A549 (cell line): ENCODE measurements around the gene POLR1C. TPM values are rescaled to one million over a fixed set of nuclear protein-coding genes. Genes with fewer than 3 reads are reported as not detected.

Source experiments
- ATAC-seq, 2 experiments: fragments of 200-7000 bp in 1 of 2; fragments of >200 bp in 1 of 2; cut with Nextera tagmentation in 1 of 2; cut with Tn5 transposase in 1 of 2; 3 replicates each; pipeline versions ENCODE4 v1.8.0 to v1.9.1; 2018 to 2020; ENCODE audit warnings: mild to moderate bottlenecking in 1 of 2, moderate library complexity in 1 of 2
- CTCF ChIA-PET: fragments of 300-600 bp; sonication (Branson Sonifier 250); formaldehyde crosslinking; extraction: SDS; loops from one replicate; lab custom pipeline; 2021; ENCODE audit warnings: antibody characterized with exemption, inconsistent platforms; lab: Yijun Ruan, JAX
- POLR2A ChIA-PET: fragments of 350-600 bp; formaldehyde crosslinking; extraction: SDS; loops from one replicate; lab custom pipeline; 2021; ENCODE audit warnings: antibody characterized with exemption, inconsistent platforms; lab: Yijun Ruan, JAX
- DNase-seq, 2 experiments: peaks; one replicate each; pipeline versions ENCODE4 v3.0.0 to v3.0.0-alpha.2; 2011 to 2016; ENCODE audit warnings: low read depth in 1 of 2, low spot score in 1 of 2
- FAIRE-seq: peaks from 2 replicates; lab custom pipeline; 2011; peaks lifted over from hg19 to GRCh38; lab: Jason Lieb, UNC
- H3K27ac ChIP-seq, 2 experiments: fragments of >200 bp; sonication (Bioruptor Twin); formaldehyde crosslinking; 3 replicates each; pipeline ENCODE4 v1.5.1; 2016 to 2017
- H3K4me1 ChIP-seq: fragments of >200 bp; sonication (Bioruptor Twin); formaldehyde crosslinking; 3 replicates; pipeline ENCODE4 v1.6.1; 2016
- H3K4me2 ChIP-seq: fragments of >200 bp; sonication (Bioruptor Twin); formaldehyde crosslinking; 3 replicates; pipeline ENCODE4 v1.6.1; 2016
- H3K4me3 ChIP-seq: fragments of >200 bp; sonication (Bioruptor Twin); formaldehyde crosslinking; 3 replicates; pipeline ENCODE4 v1.5.1; 2016
- H3K9me3 ChIP-seq: fragments of >200 bp; sonication (Bioruptor Twin); formaldehyde crosslinking; 3 replicates; pipeline ENCODE4 v1.6.1; 2016
- BHLHE40 ChIP-seq: IDR thresholded peaks from 2 replicates; pipeline ENCODE4 v1.6.1; 2012; ENCODE audit warnings: low read depth, low read length, inconsistent platforms
- CEBPB ChIP-seq, 2 experiments: fragments of >200 bp in 1 of 2; sonication (Bioruptor Twin) in 1 of 2; formaldehyde crosslinking in 1 of 2; IDR thresholded peaks; 2 replicates each; pipeline ENCODE4 v1.6.1; 2012 to 2016
- EHF ChIP-seq: fragments of 250-450 bp; sonication (Bioruptor Pico); IDR thresholded peaks from 2 replicates; pipeline ENCODE4 v1.5.0; 2020; ENCODE audit warnings: mild to moderate bottlenecking
- EHMT2 ChIP-seq: fragments of 200-600 bp; sonication (generic); IDR thresholded peaks from 2 replicates; pipeline ENCODE4 v1.6.1; 2016; ENCODE audit warnings: antibody characterized with exemption, low read depth, mild to moderate bottlenecking, moderate library complexity
- EP300 ChIP-seq, 2 experiments: fragments of >200 bp; sonication (Bioruptor Twin); formaldehyde crosslinking; IDR thresholded peaks; 2 replicates in 1 of 2; 3 replicates in 1 of 2; pipeline ENCODE4 v1.6.1; 2016 to 2017
- FOSL2 ChIP-seq, 2 experiments: fragments of 450-650 bp in 1 of 2; fragments of >200 bp in 1 of 2; sonication (Bioruptor Twin) in 1 of 2; formaldehyde crosslinking; IDR thresholded peaks; 2 replicates each; pipeline versions ENCODE4 v1.5.0 to v1.6.1; 2016 to 2020; ENCODE audit warnings: mild to moderate bottlenecking in 1 of 2, moderate library complexity in 1 of 2
- FOXS1 ChIP-seq: fragments of 250-450 bp; sonication (Bioruptor Pico); IDR thresholded peaks from 2 replicates; pipeline ENCODE4 v1.5.0; 2020; ENCODE audit warnings: mild to moderate bottlenecking, moderate library complexity
- HDAC2 ChIP-seq: fragments of 200-600 bp; sonication (generic); IDR thresholded peaks from 2 replicates; pipeline ENCODE4 v1.6.1; 2016
- HOXA7 ChIP-seq: fragments of 250-450 bp; sonication (Bioruptor Pico); IDR thresholded peaks from 2 replicates; pipeline ENCODE4 v1.5.0; 2020; ENCODE audit warnings: mild to moderate bottlenecking, moderate library complexity
- HOXB5 ChIP-seq: fragments of 250-450 bp; sonication (Bioruptor Pico); IDR thresholded peaks from 2 replicates; pipeline ENCODE4 v1.5.0; 2020; ENCODE audit warnings: mild to moderate bottlenecking, moderate library complexity
- JUN ChIP-seq, 2 experiments: fragments of >200 bp; sonication (Bioruptor Twin); formaldehyde crosslinking; IDR thresholded peaks; 2 replicates in 1 of 2; 3 replicates in 1 of 2; pipeline ENCODE4 v1.6.1; 2016 to 2017
- KDM5A ChIP-seq: fragments of 200-600 bp; sonication (generic); IDR thresholded peaks from 2 replicates; pipeline ENCODE4 v1.6.1; 2016; ENCODE audit warnings: antibody characterized with exemption, mild to moderate bottlenecking
- NPAS2 ChIP-seq: fragments of 250-450 bp; sonication (Bioruptor Pico); IDR thresholded peaks from 2 replicates; pipeline ENCODE4 v1.8.0; 2022; ENCODE audit warnings: mild to moderate bottlenecking, moderate library complexity, borderline replicate concordance
- PHF8 ChIP-seq: fragments of 200-600 bp; sonication (generic); IDR thresholded peaks from 2 replicates; pipeline ENCODE4 v1.6.1; 2016; ENCODE audit warnings: low read depth, mild to moderate bottlenecking, antibody characterized with exemption, moderate library complexity, borderline replicate concordance
- RCOR1 ChIP-seq: fragments of 150-350 bp; IDR thresholded peaks from 2 replicates; pipeline ENCODE4 v1.6.1; 2014; ENCODE audit warnings: antibody characterized with exemption, low read length, low read depth
- RFX5 ChIP-seq: fragments of 450-650 bp; IDR thresholded peaks from 2 replicates; pipeline ENCODE4 v1.7.1; 2014; ENCODE audit warnings: antibody characterized with exemption, mild to moderate bottlenecking, moderate library complexity
- RNF2 ChIP-seq: fragments of 200-600 bp; sonication (generic); IDR thresholded peaks from 2 replicates; pipeline ENCODE4 v1.6.1; 2016; ENCODE audit warnings: low read depth, mild to moderate bottlenecking, antibody characterized with exemption, moderate library complexity, borderline replicate concordance
- SREBF2 ChIP-seq: fragments of 450-650 bp; IDR thresholded peaks from 2 replicates; pipeline ENCODE4 v1.6.1; 2014; ENCODE audit warnings: mild to moderate bottlenecking, moderate library complexity
- ZFP36 ChIP-seq: fragments of 450-650 bp; IDR thresholded peaks from 2 replicates; pipeline ENCODE4 v1.6.1; 2014; ENCODE audit warnings: borderline replicate concordance; ENCODE audit not compliant: partially characterized antibody
- ZNF302 ChIP-seq: fragments of 250-450 bp; sonication (Bioruptor Pico); IDR thresholded peaks from 2 replicates; pipeline ENCODE4 v1.9.0; 2021; ENCODE audit warnings: inconsistent platforms, mild to moderate bottlenecking, moderate library complexity
- ZSCAN20 ChIP-seq: fragments of 250-450 bp; sonication (Bioruptor Pico); IDR thresholded peaks from 2 replicates; pipeline ENCODE4 v1.8.0; 2022; ENCODE audit warnings: mild to moderate bottlenecking, moderate library complexity
- WGBS: methylation state at CpG from one replicate; pipeline ENCODE4 v1.1.6; 2017; ENCODE audit errors: missing lambda C conversion rate; 5-methylcytosine and 5-hydroxymethylcytosine counted together
- polyA plus RNA-seq, 4 experiments: library from polyadenylated mRNA; depleted of rRNA in 3 of 4; stranded (reverse); fragments of >200 nt; fragmentation: RNase III in 1 of 4; extraction: RNeasy Plus Mini Kit Qiagen cat#74134 plus additional on column Dnase treatment in 1 of 4; gene quantifications; 2 replicates in 3 of 4; 3 replicates in 1 of 4; pipeline ENCODE4 v1.2.3, GENCODE V29; 2011 to 2017
- TF ChIP-seq, protein P1 (sequence below): IDR thresholded peaks from 2 replicates; pipeline ENCODE4 v1.6.1; 2012
- TF ChIP-seq, protein P2 (sequence below): IDR thresholded peaks from 2 replicates; pipeline ENCODE4 v1.6.1; 2012
- TF ChIP-seq, protein P3 (sequence below): fragments of 250-450 bp; sonication (Bioruptor Pico); IDR thresholded peaks from 2 replicates; pipeline ENCODE4 v1.5.0; 2021; ENCODE audit warnings: mild to moderate bottlenecking, moderate library complexity, borderline replicate concordance
- TF ChIP-seq, protein P4 (sequence below): fragments of >200 bp; sonication (Bioruptor Twin); formaldehyde crosslinking; IDR thresholded peaks from 2 replicates; pipeline ENCODE4 v1.6.1; 2016
- TF ChIP-seq, protein P5 (sequence below): fragments of >200 bp; sonication (Bioruptor Twin); formaldehyde crosslinking; IDR thresholded peaks from 3 replicates; pipeline ENCODE4 v1.6.1; 2016
- TF ChIP-seq, protein P6 (sequence below): fragments of 200-600 bp; sonication (generic); IDR thresholded peaks from 2 replicates; pipeline ENCODE4 v1.6.1; 2016; ENCODE audit warnings: antibody characterized with exemption, mild to moderate bottlenecking, moderate library complexity
- TF ChIP-seq, protein P7 (sequence below): fragments of 450-650 bp; IDR thresholded peaks from 2 replicates; pipeline ENCODE4 v1.6.1; 2014; ENCODE audit warnings: antibody characterized with exemption

Gene POLR1C
- polyA plus RNA-seq, 2 of the 4 experiments (the other 2 are of a cell fraction), result 48.5 to 63.1 TPM

DNA sequence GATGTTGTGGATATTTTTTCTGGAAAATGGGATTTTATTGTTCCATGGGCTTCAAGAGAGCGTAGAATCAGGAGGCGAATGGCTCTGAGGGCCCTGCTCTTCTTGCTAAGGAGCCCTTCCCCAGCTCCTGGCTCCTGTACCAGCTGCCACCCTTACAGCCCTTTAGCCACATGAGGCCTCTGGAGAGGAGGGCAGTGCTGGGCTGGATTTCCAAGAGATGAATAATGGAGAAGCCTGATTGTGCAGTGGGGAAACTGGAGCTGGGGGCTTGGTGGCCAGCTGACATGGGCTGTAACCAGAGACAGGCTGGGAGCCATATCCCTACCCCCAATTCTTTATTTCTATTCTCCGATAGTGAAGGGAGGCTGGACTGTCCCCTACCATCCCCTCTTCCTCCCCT lies 16.0 kb upstream of the POLR1C start:
- Histone ChIP-seq H3K4me1 (peaks cover 7% of the 10 kb centered on the region), H3K27ac (no peak overlapping the region), H3K4me2 (no peak overlapping the region), H3K9me3 (no peaks in the 10 kb centered on the region), H3K4me3 (no peak overlapping the region)
- no peak for TF ChIP-seq EP300 (IDR thresholded peaks at IDR 0.05)
- no peak for TF ChIP-seq HDAC2
- no peak for TF ChIP-seq KDM5A
- TF ChIP-seq, protein P1, sequence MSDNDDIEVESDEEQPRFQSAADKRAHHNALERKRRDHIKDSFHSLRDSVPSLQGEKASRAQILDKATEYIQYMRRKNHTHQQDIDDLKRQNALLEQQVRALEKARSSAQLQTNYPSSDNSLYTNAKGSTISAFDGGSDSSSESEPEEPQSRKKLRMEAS, result no peak
- TF ChIP-seq SREBF2, result no peak
- TF ChIP-seq PHF8, result no peak
- TF ChIP-seq EHMT2, result no peak
- TF ChIP-seq NPAS2, result no peak
- TF ChIP-seq BHLHE40, result no peak
- no peak for TF ChIP-seq RFX5
- no peak for TF ChIP-seq CEBPB (IDR thresholded peaks at IDR 0.05)
- TF ChIP-seq, protein P2, sequence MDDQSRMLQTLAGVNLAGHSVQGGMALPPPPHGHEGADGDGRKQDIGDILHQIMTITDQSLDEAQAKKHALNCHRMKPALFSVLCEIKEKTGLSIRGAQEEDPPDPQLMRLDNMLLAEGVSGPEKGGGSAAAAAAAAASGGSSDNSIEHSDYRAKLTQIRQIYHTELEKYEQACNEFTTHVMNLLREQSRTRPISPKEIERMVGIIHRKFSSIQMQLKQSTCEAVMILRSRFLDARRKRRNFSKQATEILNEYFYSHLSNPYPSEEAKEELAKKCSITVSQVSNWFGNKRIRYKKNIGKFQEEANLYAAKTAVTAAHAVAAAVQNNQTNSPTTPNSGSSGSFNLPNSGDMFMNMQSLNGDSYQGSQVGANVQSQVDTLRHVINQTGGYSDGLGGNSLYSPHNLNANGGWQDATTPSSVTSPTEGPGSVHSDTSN, result no peak
- no peak for TF ChIP-seq ZFP36
- no peak for TF ChIP-seq RNF2
- TF ChIP-seq, protein P3, sequence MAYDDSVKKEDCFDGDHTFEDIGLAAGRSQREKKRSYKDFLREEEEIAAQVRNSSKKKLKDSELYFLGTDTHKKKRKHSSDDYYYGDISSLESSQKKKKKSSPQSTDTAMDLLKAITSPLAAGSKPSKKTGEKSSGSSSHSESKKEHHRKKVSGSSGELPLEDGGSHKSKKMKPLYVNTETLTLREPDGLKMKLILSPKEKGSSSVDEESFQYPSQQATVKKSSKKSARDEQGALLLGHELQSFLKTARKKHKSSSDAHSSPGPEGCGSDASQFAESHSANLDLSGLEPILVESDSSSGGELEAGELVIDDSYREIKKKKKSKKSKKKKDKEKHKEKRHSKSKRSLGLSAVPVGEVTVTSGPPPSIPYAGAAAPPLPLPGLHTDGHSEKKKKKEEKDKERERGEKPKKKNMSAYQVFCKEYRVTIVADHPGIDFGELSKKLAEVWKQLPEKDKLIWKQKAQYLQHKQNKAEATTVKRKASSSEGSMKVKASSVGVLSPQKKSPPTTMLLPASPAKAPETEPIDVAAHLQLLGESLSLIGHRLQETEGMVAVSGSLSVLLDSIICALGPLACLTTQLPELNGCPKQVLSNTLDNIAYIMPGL (CRISPR knock-in tag), result no peak
- TF ChIP-seq JUN (IDR thresholded peaks at IDR 0.05), result no peak
- ATAC-seq (no peak), DNase-seq (no peak), FAIRE-seq (no peak)
- ChIA-PET CTCF (interaction anchor here (0.5 to 1.8 kb wide), 7 partner anchors 13 to 314 kb away, joined by 3 to 5 read pairs (median 3); partner anchors contain the start of gene ABCC10), POLR2A (interaction anchor here (0.5 kb wide), 1 partner anchor 43 kb away, joined by 3 read pairs; no protein-coding TSS in a partner anchor)
- WGBS, result 95% methylated on average over 3 of the region's 3 CpGs

DNA sequence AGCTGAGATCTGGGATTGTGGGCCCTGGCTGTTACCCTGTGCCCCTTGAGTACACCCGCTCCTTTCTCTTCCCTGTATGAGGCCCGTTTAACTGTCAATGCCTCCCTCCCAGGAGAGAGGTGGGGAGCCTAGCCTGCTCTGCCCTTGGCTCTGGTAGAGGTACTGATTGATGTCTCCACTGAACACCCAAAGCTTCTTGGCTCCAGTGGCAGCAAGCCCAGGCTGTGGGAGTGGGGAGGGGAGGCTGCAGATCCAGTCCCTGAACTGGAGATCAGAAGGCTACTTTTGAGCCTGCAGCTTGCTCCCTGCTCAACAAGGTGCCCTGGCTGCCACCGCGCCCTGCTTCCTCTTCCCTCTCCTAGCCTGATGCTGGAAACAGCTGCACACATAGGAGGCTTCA lies 14.2 kb upstream of the POLR1C start:
- TF ChIP-seq ZNF302 (CRISPR knock-in tag) (no peak), RCOR1 (no peak), HOXB5 (CRISPR knock-in tag) (no peak), HDAC2 (no peak), FOSL2 (IDR thresholded peaks at IDR 0.05) (no peak), FOSL2 (CRISPR knock-in tag; IDR thresholded peaks at IDR 0.05) (no peak), HOXA7 (CRISPR knock-in tag) (no peak), RFX5 (no peak), FOXS1 (CRISPR knock-in tag) (no peak), ZFP36 (no peak), ZSCAN20 (no peak), EHF (CRISPR knock-in tag) (no peak)
- TF ChIP-seq, protein P4, sequence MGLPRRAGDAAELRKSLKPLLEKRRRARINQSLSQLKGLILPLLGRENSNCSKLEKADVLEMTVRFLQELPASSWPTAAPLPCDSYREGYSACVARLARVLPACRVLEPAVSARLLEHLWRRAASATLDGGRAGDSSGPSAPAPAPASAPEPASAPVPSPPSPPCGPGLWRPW, result no peak
- TF ChIP-seq, protein P5, sequence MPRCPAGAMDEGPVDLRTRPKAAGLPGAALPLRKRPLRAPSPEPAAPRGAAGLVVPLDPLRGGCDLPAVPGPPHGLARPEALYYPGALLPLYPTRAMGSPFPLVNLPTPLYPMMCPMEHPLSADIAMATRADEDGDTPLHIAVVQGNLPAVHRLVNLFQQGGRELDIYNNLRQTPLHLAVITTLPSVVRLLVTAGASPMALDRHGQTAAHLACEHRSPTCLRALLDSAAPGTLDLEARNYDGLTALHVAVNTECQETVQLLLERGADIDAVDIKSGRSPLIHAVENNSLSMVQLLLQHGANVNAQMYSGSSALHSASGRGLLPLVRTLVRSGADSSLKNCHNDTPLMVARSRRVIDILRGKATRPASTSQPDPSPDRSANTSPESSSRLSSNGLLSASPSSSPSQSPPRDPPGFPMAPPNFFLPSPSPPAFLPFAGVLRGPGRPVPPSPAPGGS, result no peak
- TF ChIP-seq, protein P6, sequence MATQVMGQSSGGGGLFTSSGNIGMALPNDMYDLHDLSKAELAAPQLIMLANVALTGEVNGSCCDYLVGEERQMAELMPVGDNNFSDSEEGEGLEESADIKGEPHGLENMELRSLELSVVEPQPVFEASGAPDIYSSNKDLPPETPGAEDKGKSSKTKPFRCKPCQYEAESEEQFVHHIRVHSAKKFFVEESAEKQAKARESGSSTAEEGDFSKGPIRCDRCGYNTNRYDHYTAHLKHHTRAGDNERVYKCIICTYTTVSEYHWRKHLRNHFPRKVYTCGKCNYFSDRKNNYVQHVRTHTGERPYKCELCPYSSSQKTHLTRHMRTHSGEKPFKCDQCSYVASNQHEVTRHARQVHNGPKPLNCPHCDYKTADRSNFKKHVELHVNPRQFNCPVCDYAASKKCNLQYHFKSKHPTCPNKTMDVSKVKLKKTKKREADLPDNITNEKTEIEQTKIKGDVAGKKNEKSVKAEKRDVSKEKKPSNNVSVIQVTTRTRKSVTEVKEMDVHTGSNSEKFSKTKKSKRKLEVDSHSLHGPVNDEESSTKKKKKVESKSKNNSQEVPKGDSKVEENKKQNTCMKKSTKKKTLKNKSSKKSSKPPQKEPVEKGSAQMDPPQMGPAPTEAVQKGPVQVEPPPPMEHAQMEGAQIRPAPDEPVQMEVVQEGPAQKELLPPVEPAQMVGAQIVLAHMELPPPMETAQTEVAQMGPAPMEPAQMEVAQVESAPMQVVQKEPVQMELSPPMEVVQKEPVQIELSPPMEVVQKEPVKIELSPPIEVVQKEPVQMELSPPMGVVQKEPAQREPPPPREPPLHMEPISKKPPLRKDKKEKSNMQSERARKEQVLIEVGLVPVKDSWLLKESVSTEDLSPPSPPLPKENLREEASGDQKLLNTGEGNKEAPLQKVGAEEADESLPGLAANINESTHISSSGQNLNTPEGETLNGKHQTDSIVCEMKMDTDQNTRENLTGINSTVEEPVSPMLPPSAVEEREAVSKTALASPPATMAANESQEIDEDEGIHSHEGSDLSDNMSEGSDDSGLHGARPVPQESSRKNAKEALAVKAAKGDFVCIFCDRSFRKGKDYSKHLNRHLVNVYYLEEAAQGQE, result no peak
- TF ChIP-seq, protein P7, sequence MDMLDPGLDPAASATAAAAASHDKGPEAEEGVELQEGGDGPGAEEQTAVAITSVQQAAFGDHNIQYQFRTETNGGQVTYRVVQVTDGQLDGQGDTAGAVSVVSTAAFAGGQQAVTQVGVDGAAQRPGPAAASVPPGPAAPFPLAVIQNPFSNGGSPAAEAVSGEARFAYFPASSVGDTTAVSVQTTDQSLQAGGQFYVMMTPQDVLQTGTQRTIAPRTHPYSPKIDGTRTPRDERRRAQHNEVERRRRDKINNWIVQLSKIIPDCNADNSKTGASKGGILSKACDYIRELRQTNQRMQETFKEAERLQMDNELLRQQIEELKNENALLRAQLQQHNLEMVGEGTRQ, result no peak
- TF ChIP-seq, all 56 proteins: peak for 0
- 100% methylated on average over 1 of the region's 4 CpGs for WGBS

More for the DNA sequence above, 14.2 kb upstream of the POLR1C start:
- no peaks in the 10 kb centered on the region for H3K9me3 ChIP-seq
- no peak overlapping the region for H3K4me2 ChIP-seq
- H3K27ac ChIP-seq, result no peak overlapping the region
- POLR2A ChIA-PET, result interaction anchor here (0.5 to 1.1 kb wide), 3 partner anchors 45 to 133 kb away, joined by 3 read pairs; partner anchors contain the start of genes DLK2 and ZNF318
- DNase-seq, result no peak
- CTCF ChIA-PET, result interaction anchor here (1.5 to 1.6 kb wide), 2 partner anchors 10 to 46 kb away, joined by 6 to 9 read pairs; no protein-coding TSS in a partner anchor
- ATAC-seq, result no peak
- H3K4me3 ChIP-seq, result no peak overlapping the region
- no peak for FAIRE-seq
- H3K4me1 ChIP-seq, result no peaks in the 10 kb centered on the region
